Mucosa of gallbladder (tissue), 1 donor: ENCODE measurements around the gene TPM2. TPM values are rescaled to one million over a fixed set of nuclear protein-coding genes. Genes with fewer than 3 reads are reported as not detected.

ENCODE experiments used
- DNase-seq: peaks from one replicate; pipeline ENCODE4 v3.0.0-alpha.2; 2020; ENCODE audit warnings: low spot score
- total RNA-seq: library from RNA; stranded (reverse); gene quantifications from one replicate; pipeline ENCODE4 v1.2.1, GENCODE V29; 2021
- donor health status: DM: no; HTN: no; CAD: no.

Gene TPM2
- total RNA-seq, 1 donor from 2014 or later: 1,716 TPM

DNA sequence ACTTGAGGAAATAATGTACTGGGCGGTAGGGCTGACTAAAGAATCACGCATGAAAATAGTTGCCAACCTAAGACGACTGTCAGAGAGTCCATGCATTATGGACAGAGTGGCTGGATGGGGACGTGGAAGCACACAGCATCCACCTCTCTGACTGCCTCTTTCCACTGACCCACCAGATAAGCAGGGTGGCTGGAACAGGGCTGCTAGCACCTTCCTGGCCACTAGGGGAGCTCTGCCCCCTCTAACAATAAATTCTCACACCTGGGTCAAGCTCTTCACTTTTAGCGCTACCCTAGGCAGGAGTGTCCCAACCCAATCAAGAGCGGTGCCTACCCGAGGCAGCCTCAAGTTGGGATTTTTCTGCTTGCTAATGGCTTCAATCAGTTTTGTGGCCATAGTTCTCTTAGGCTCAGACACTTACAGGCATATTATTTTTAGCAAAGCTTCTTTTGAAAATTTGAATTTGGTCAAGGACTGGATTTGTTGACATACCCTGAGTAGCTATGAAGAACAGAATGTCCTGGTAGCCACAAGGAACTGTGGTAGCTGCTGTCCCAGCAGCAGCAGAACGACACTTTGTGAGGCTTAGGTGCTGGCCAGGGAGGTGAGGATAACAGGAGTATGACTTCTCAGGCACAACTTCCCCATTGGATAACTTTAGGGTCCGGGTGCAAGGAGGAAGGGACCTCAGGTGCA lies 6.9 kb upstream of the TPM2 start:
- peak; percentile 60 for DNase-seq

DNA sequence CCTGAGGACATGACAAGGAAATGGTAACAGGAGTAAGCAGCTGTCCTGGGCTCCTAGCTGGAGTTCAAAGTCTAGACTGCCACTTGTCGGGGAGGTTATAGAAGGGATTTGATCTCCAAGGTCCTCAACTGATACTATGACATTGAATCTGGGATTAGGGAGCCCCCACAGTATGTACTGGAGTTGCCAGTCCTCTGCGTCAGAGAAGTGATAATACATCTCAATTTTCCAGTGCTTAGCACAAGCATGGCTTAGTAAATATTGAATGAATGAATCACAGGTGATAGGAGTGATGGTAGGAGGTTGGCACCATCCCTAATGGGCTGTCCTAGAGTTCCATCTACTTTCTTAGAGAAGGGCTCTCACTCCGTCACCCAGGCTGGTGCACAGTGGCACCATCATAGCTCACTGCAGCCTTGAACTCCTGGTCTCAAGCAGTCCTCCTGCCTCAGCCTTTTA lies 6.2 kb upstream of the TPM2 start:
- DNase-seq: peak; percentile 66

DNA sequence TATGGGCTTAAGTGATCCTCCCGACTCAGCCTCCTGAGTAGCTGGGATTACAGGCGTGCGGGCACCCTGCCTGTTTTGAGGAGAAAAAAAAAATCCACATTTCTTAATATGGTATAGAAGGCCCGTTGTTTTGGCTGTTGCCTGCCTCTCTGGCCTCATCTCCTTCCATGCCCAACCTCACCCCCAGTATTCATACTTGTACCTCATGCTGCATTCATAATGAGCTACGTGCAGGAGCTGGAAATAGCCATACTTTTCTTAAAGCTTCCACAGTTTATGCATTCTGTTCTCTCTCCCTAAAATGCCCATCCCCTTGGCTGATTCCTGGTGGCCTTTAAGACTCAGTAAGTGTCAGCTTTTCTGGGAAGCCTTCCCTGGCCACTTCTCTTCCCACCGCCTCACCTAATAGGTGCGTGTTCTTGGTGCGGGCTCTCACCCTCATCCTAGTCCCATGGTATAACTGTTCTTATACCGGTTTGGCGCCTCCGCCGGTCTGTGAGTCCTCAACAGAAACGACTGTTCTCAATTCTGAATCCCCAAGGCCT lies 2.1 kb upstream of the TPM2 start:
- DNase-seq: no peak

DNA sequence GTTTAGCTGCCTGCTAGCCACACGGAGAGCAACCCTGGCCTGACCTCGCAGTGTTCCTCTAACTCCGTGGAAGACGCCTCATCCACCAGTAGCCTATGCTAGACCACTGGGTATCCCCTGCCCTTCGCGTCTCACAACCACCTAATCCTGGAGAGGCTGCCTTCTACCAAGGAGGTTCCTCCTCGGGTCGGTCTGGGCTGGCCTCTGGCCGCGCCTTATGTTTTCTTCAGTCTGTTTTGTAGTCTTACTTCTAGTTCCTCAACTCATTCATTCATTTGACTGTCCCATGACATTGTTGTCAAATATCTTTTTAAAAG lies 1.6 kb upstream of the TPM2 start:
- no peak for DNase-seq

DNA sequence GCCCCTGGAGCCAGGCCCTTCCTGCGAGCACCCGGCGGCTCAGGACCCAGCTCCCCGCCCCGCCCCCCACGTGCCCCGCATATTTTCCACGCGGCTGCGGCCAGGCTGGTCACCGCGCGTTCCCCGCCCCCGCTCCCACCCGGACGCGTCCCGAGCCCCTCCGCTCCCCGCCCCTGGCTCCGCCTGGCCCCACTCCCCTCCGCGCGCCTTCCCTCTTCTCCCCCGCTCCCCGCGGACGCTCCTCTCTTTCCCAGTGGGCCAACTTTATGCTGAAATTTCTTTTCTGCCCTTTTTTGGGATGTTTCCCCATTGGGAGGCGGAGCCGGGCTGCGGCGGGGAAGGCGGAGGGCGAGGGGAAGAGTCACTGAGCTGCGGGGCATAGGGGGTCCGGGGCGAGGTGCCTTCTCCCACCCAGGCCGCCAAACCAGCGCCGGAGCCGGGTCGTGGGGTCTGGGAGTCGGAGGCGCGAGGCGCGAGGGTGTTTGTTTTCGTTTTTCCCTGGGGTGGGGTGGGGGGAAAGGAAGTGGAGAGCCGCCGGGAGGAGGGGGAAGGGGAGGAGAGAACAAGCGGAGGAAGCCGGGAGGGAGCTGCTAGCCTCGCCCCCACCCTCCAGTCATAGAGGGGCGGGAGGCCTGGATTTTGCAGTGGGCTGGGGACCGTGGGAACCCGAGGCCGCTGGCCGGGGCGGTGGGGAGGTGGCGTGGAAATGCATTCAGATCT lies 1.0 kb upstream of the TPM2 start:
- DNase-seq: peak; percentile 76

DNA sequence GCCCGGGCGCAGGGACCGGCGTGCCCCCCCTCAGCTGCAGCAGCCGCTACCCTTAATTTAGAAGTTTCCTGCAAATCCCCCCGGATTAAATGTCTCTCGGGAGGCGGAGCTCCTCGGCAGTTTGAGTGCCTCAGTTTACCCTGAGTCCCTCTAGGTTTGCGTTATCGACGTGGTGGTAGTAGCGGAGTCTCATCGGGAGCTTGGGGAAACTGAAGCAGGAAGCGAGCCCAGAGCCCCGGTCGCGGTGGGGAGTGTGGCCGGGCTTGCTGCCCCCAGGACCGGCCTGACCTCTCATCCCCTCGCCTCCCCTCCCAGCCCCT lies 529 bp upstream of the TPM2 start:
- DNase-seq: no peak

DNA sequence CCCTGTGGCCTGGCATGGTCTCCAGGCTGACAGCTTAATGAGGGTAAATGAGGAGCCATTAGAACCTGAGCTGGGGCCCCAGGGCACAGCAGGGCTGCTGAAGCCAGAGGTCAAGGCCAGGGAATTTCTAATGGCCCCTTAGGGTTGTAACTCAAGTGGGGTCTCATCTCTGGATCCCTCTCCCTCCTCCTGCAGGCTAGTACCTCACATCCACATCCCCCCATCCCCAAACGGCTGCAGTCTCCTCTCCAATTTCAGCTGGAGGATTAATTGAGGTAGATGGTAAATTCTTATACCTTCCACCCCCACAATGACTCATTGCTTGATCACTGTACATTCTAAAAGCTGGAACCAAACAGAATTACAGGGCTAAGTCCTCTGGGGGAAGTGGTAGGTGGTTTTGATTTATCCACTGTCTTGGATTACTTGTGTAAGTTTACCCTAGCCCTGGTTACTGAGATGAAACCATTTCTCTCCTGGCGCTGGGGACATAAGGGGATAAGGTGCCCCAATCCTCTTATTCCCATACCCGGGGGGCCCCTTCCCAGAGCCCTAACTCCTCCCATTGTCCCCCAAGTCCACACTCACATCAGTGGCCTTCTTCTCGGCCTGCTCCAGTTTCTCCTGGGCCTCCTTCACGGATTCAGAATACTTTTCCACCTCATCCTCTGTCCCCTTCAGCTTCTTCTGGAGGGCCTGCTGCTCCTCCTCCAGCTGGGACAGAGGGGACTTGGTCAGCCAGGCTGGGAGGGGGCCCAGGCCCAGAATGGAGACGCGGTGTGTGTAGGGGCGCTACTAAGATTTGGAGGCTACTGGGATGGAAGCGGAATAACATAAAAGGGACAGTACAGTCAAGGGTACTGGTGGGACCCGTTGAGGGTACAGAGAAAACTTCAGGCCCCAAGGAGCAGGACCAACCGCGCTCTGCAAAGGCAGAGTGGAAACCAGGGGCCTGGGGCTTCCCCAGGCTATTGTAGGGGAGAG lies 875 bp downstream of the TPM2 start:
- no peak for DNase-seq

DNA sequence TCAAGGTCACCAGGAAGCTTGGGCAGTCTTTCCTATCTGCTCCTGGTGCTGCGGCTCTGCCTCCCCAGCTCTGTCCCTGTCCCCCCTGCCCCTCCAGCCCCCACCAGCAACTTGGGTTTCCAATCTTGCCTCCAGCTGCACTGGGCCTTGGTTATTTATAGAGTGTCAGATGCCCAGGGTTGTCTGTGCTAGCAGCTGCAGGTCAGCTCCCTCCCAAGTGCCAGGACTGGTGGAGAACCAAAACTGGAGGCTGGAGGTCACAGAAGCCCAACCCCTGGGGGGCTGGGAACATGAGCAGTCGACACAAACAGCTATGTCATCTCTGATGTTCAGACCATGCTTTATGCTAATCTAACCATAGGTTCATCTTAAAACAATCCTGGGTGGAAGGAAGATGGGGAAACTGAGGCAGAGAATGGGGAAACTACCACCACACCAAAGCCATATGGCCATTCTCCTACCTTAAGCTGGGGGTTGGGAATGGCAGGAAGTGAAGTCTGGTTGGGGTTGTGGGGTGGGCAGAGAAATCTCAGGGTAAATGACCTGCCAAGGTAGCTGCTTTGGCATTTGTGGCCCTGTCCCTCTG lies 1.7 kb downstream of the TPM2 start:
- no peak for DNase-seq

DNA sequence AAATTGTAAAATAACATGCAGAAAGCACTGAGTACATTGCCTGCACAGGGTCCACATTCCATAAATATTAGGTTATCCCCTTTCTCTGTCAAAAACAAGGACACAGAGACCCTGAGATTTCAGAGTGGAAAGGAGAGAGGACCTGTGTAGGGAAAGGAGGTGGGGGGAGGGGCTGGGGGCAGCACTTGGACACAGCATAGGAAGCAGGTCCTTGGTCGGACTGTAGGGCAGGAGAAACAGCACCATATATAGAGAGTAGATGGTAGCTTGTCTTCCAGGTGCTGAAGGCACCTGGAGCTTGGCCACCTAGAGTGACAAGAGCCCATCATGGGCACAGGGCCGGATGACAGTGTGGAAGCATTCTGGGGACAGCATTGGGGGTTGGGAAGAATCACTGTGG lies 2.4 kb downstream of the TPM2 start:
- DNase-seq: no peak

DNA sequence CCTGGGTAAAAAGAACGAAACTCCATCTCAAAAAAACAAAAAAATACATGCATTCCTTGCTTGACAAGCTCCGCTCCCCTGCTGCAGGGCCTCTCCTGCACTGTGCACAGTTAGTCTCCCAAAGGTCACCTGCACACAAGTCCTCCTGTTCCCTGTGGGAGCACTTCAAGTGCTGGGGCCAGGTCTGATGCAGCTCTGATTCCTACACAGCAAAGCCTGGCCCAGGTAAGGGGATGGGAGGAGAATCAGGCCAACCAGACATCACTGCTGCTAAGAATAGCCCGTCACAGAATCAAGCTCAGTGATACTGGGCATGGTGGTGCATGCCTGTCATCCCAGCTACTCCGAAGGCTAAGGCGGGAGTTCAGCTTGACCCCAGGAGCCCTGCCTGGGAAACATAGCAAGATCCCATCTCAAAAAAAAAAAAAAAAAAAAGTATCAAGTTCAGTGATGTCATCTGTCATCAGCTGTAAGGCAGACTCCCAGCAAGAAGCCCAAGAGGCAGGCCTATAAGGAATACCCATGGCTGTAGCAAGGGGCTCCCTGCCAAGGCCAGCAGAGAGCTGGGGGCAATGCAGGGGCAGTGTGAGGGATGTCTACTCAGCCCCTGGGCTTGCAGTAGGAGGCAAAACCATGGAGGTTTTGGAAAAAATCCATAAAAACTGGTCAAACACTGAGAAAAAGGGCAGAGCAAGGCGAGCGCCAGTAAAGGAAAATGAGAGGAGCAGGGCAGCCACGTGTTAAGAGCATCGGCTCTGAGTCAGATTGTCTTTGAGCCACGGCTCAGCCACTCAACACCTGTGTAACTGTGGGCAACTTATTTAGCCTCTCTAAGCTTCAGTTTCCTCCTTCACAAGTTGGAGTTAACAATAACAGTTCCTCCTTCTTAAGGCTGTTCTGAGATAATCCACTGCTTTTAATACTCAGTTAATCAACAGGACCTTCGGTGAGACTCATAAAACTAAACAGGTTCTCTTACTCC lies 3.2 kb downstream of the TPM2 start:
- no peak for DNase-seq

DNA sequence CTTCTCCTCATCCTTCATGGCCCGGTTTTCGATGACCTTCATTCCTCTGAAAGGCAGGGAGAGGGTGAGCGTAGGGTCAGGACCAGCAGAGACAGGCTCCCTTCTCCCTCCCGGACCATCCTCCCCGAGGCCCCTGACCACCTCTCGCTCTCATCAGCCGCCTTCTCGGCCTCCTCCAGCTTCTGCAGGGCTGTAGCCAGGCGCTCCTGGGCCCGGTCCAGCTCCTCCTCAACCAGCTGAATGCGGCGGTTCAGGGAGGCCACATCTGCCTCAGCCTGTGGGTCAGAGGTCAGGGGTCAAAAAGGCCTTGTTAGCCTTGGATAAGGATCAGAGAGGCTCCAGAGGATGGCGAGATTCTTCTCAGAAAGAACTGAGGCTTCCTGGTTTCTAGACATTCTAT lies 4.2 kb downstream of the TPM2 start:
- DNase-seq: no peak

DNA sequence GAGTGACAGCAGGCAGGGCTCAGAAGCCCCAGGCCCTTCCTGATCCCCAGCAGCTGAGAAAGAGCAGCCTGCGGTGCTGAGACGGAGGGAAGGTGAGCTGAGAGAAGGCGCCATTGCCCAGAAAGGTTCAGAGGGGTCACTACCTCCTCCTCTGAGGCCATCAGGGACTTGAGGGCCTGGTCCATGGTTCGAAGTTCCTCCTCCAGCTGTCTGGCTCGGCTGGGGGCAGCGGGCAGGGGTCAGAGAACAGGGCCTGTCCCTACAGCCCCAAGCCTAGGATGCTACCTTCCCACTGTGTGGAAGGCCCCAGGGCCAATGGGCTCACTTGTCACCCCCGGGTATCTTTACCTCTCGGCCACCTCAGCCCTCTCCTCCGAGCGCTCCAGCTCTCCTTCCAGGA lies 4.8 kb downstream of the TPM2 start:
- DNase-seq: no peak

DNA sequence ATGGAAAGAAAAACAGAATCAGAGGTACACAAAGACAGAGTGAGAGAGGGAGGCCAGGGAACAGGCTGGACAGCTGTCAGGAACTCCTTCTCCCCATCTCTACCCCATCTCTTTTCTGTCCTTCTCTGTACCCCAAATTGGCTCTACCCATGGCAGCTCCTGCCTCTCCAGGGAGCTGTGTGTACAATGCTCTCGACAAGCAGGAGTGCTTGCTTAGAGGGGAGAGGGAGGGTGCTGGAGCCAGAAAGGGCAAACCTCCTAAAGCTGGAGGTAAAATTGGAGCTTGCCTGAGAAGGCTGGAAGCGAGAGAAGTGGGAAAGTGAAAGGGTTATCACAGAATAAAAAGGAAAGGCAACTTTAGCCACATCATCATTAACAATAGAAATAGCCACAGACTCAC lies 6.4 kb downstream of the TPM2 start:
- DNase-seq: no peak

DNA sequence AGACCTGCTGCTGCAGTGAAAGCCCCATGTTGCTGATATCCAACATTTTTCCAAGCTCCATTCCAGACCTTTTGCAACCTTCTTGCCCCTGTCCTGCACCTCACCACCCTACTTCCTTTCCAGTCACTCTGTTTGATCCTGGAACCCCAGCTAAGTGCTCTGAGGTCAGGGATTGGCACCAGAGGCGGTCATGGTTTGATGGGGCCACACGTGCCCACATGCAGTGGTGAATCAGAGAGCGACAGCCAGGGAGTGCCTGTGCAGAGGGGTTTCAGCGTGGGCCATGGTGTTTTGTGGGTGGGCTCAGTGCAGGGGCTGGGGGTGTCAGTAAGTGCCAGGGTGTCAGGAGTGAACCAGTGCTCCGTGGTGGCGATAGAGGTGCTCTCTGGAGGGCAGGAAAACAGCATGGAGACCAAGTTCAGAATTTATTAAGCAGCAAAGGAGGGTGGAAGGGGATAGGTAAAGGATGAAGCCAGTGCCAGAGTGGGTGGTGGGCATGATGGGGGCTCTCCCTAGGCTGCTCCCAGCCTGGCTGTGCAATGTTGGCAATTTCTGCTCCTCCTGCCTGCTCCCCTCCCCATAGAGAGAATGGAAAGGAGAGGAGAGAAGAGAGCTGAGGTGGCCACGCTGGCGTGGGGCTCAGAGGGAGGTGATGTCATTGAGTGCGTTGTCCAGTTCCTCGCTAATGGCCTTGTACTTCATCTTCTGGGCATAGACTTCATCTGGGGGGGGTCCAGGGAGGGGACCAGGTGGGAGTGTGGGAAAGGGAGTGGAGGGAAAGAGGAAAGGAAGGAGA lies 7.0 kb downstream of the TPM2 start:
- DNase-seq: no peak

DNA sequence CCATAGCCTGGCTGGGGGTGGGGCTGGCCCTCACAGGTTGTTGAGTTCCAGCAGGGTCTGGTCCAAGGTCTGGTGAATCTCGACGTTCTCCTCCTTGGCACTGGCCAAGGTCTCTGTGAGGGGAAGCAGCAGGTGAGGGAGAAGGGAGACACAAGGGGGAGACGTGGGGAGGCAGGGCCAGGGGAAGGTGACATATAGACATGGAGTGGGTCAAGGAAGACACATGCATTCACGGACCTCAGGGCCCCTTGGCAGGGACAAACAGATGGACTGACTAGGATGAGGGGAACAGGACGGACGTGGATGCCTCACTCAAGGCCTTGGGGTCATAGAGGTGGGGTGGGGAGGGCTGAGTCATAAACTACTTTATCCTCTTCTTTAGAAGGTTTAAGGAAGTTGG lies 7.7 kb downstream of the TPM2 start:
- DNase-seq: no peak

DNA sequence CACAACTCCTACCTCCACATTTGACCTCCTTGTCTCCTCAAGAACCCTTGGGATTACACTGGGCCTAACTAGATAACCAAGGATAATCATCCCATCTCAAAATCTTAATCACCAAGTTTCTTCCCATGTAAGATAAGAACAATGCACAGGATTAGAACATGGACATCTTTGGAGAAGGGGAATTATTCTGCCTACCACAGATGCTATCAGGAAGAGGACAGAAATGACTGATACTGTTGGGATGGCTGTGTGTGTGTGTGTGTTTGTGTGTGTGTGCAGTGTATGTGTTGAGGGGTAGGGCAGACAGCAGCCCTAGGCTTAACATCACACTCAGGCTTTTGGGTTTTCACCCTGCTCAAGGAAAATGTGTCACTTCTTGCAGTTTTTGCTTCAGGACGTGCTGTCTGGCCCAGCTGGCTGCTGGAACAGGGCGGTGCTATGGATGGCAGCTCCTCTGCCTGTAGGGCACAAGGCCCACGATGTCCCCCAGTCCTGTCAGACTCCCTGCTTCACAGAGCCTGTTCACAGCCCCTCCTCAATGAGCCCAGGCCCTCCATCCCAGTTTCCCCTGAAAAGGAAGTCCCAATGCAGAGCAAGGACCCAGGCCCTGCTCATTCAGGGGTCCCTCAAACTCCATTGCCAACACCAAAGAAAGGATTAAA lies 8.3 kb downstream of the TPM2 start:
- no peak for DNase-seq

DNA sequence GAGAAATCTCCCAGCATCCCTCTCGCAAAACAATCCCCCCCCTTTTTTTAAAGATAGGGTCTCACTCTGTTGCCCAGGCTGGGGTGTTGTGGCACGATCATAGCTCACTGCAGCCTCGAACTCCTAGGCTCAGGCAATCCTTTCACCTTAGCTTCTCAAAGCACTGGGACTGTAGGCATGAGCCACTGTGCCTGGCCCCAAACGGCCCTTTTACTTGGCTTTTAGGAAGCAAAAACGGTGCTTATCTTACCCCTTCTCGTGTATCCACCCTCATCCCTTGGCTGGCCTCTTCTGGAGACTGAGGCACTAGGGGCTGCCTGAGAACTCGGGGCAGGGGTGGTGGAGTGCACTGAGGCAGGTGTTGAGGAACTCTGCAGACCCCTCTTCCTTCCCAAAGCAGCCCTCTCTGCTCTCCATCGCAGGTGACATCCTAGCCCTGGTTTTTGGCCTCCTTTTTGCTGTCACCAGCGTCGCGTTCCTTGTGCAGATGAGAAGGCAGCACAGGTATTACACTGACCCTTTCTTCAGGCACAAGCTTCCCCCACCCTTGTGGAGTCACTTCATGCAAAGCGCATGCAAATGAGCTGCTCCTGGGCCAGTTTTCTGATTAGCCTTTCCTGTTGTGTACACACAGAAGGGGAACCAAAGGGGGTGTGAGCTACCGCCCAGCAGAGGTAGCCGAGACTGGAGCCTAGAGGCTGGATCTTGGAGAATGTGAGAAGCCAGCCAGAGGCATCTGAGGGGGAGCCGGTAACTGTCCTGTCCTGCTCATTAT lies 9.2 kb downstream of the TPM2 start:
- DNase-seq: no peak

DNA sequence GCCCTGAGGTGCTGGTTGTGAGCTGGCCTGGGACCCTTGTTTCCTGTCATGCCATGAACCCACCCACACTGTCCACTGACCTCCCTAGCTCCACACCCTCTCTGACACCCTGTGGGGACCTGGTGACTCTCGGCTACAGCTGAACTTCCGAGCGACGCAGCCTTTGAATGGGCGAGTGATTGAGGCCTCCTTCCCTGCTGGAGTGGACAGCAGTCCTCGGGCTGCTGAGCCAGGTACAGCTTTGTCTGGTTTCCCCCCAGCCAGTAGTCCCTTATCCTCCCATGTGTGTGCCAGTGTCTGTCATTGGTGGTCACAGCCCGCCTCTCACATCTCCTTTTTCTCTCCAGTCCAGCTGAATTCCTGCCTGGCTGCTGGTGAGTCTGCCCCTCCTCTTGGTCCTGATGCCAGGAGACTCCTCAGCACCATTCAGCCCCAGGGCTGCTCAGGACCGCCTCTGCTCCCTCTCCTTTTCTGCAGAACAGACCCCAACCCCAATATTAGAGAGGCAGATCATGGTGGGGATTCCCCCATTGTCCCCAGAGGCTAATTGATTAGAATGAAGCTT lies 9.9 kb downstream of the TPM2 start:
- DNase-seq: no peak
